ENCODE results near the gene ESRP2.

ESRP2 gene

GRCh38 chr16:68255712-68256111 lies 19.8 kb upstream of the ESRP2 start:
- in situ Hi-C loops (cut with HindIII; ENCODE audit: low sequenced_read_pairs): no loop called here
- no peak overlapping the region for H3K4me3 ChIP-seq (ENCODE audit: low read depth, low read length)
- DNase-seq (ENCODE audit: low read depth, low spot score): no peak
- no peak for TF ChIP-seq CTCF (IDR thresholded peaks at IDR 0.05; ENCODE audit: low read depth, low read length)

GRCh38 chr16:68253721-68254120 lies 17.8 kb upstream of the ESRP2 start:
- no peak for TF ChIP-seq CTCF (IDR thresholded peaks at IDR 0.05; ENCODE audit: low read depth, low read length)
- no peak overlapping the region for H3K4me3 ChIP-seq (ENCODE audit: low read depth, low read length)
- in situ Hi-C loops (cut with HindIII; ENCODE audit: low sequenced_read_pairs): no loop called here
- DNase-seq (ENCODE audit: low read depth, low spot score): no peak

- H3K4me3 ChIP-seq (ENCODE audit: low read depth, low read length): no peak overlapping the region
- TF ChIP-seq CTCF (IDR thresholded peaks at IDR 0.05; ENCODE audit: low read depth, low read length): no peak
- in situ Hi-C loops (cut with HindIII; ENCODE audit: low sequenced_read_pairs): no loop called here
- no peak for DNase-seq (ENCODE audit: low read depth, low spot score)
Measured at GRCh38 chr16:68252383-68252782, 16.5 kb upstream of the ESRP2 start.

- in situ Hi-C loops (cut with HindIII; ENCODE audit: low sequenced_read_pairs): no loop called here
- DNase-seq (ENCODE audit: low read depth, low spot score): no peak
- no peak overlapping the region for H3K4me3 ChIP-seq (ENCODE audit: low read depth, low read length)
- TF ChIP-seq CTCF (IDR thresholded peaks at IDR 0.05; ENCODE audit: low read depth, low read length): no peak
Measured at GRCh38 chr16:68251832-68252231, 15.9 kb upstream of the ESRP2 start.

- H3K4me3 ChIP-seq (ENCODE audit: low read depth, low read length): no peak overlapping the region
- TF ChIP-seq CTCF (IDR thresholded peaks at IDR 0.05; ENCODE audit: low read depth, low read length): no peak
- DNase-seq (ENCODE audit: low read depth, low spot score): no peak
- in situ Hi-C loops (cut with HindIII; ENCODE audit: low sequenced_read_pairs): no loop called here
Measured at GRCh38 chr16:68250951-68251350, 15.0 kb upstream of the ESRP2 start.

GRCh38 chr16:68249371-68249770 lies 13.4 kb upstream of the ESRP2 start:
- TF ChIP-seq CTCF (IDR thresholded peaks at IDR 0.05; ENCODE audit: low read depth, low read length): no peak
- in situ Hi-C loops (cut with HindIII; ENCODE audit: low sequenced_read_pairs): no loop called here
- no peak for DNase-seq (ENCODE audit: low read depth, low spot score)
- H3K4me3 ChIP-seq (ENCODE audit: low read depth, low read length): no peak overlapping the region

- in situ Hi-C loops (cut with HindIII; ENCODE audit: low sequenced_read_pairs): no loop called here
- no peak for TF ChIP-seq CTCF (IDR thresholded peaks at IDR 0.05; ENCODE audit: low read depth, low read length)
- DNase-seq (ENCODE audit: low read depth, low spot score): no peak
- no peak overlapping the region for H3K4me3 ChIP-seq (ENCODE audit: low read depth, low read length)
Measured at GRCh38 chr16:68247932-68248331, 12.0 kb upstream of the ESRP2 start.

All from astrocyte of the spinal cord (primary cell).